Uterus (tissue), 4 donors: Measurements from ENCODE around the gene UBE2N. TPM values are rescaled to one million over a fixed set of nuclear protein-coding genes. Genes with fewer than 3 reads are reported as not detected.
"Not testable (repeated sequence)": the region's sequence is repeated elsewhere in the genome, so short reads cannot be mapped to it uniquely, and the experiment has no call there.

Experiments
- DNase-seq, 2 donors: peaks; one replicate each; pipeline ENCODE4 v3.0.0-alpha.2; 2019 to 2020
- H3K27ac ChIP-seq, 2 donors: fragments of 200-600 bp; sonication (generic); 1 replicate in 1 of 2; 2 replicates in 1 of 2; pipeline ENCODE4 v1.5.1; 2016 to 2018
- H3K27me3 ChIP-seq, 2 donors: fragments of 200-600 bp; sonication (generic); one replicate each; pipeline ENCODE4 v1.5.1; 2018 to 2019; ENCODE audit warnings: control low read depth in 1 of 2
- H3K36me3 ChIP-seq, 2 donors: fragments of 200-600 bp; sonication (generic); one replicate each; pipeline ENCODE4 v1.5.1; 2019; ENCODE audit warnings: control low read depth in 1 of 2
- H3K4me1 ChIP-seq, 2 donors: fragments of 200-600 bp; sonication (generic); one replicate each; pipeline ENCODE4 v1.5.1; 2018 to 2019; ENCODE audit warnings: control low read depth in 1 of 2
- H3K4me3 ChIP-seq, 2 donors: fragments of 200-600 bp; sonication (generic); 1 replicate in 1 of 2; 2 replicates in 1 of 2; pipeline ENCODE4 v1.5.1; 2018 to 2019; ENCODE audit warnings: mild to moderate bottlenecking in 1 of 2
- H3K9me3 ChIP-seq, 2 donors: fragments of 200-600 bp; sonication (generic); one replicate each; pipeline ENCODE4 v1.5.1; 2019; ENCODE audit warnings: control low read depth in 1 of 2
- POLR2A ChIP-seq, 2 donors: fragments of 450-650 bp; IDR thresholded peaks; one replicate each; pipeline ENCODE4 v1.6.1; 2016; ENCODE audit warnings: antibody characterized with exemption in 2 of 2, mild to moderate bottlenecking in 1 of 2, moderate library complexity in 1 of 2
- intact Hi-C: fragments of 100-400 bp; cut with DNase I; formaldehyde crosslinking; loops from one replicate; pipeline ENCODE4 v1.15.1; 2023; ENCODE audit warnings: low total_unique reads
- total RNA-seq, 4 donors: library from RNA; depleted of rRNA in 3 of 4; stranded (reverse); fragments of >200 nt in 3 of 4; gene quantifications; one replicate each; pipeline versions ENCODE4 v1.1.0 to v1.2.4, GENCODE V29; 2014 to 2023
- TF ChIP-seq, protein P1 (sequence below), 4 experiments: fragments of 200-600 bp in 2 of 4; fragments of 450-650 bp in 2 of 4; sonication (generic) in 2 of 4; IDR thresholded peaks; one replicate each; pipeline ENCODE4 v1.5.1; 2016 to 2019; ENCODE audit warnings: antibody characterized with exemption in 4 of 4, mild to moderate bottlenecking in 2 of 4, moderate library complexity in 1 of 4
- donor health status: DM: yes; HTN: yes; CAD: no.

UBE2N gene
- total RNA-seq, 4 donors from 2014 or later: 22.4 to 102 (median 31.4) TPM

DNA sequence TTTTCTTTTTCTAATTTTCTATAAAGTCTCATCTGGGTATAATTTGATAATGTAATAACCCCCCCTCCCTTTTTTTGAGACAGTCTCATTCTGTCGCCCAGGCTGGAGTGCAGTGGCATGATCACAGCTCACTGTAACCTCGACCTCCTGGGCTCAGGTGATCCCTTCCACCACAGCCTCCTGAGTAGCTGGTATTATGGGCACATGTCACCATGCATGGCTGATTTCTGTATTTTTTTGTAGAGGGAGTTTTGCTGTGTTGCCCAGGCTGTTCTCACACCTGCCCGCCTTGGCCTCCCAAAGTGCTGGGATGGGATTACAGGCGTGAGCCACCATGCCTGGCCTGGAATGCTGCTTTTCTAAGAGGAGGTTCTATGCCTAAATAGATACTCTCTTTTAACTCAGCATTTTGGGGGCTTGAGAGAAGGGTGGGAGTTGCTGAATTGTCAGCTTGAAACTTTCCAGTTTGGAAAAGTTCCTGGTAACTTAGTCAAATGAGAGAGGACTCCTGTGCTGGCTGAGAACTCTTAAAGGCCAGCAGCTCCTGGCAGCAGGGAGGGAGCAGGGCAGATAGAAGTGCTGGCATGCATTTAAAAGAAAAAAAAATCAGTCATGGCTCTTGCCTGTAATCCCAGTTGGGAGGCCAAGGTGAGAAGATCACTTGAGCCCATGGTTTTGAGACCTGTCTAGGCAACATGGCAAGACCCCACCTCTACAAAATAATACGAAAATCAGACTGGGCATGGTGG lies 51.0 kb downstream of the UBE2N start:
- H3K9me3 ChIP-seq: no peaks in the 10 kb centered on the region
- intact Hi-C loops: no loop called here
- H3K27ac ChIP-seq: no peak overlapping the region

DNA sequence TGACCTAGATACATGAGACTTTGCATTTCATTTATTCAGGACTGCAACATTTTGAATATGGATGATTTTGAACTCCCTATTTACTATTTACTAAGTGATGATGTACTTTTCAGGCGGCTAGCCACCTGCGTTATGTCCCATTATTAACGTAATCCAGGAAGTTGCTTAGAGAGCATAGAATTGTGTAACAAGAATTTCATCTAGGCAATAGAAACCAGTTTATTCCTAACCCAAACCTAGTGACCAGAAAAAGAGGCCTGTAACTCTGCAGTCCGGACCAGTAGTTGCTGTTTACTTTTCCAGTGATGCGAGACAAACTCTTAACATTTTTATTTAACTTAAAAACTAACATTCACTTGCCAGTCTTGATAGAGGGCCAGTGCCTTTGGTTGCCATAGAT lies 51.7 kb downstream of the UBE2N start:
- TF ChIP-seq, protein P1, sequence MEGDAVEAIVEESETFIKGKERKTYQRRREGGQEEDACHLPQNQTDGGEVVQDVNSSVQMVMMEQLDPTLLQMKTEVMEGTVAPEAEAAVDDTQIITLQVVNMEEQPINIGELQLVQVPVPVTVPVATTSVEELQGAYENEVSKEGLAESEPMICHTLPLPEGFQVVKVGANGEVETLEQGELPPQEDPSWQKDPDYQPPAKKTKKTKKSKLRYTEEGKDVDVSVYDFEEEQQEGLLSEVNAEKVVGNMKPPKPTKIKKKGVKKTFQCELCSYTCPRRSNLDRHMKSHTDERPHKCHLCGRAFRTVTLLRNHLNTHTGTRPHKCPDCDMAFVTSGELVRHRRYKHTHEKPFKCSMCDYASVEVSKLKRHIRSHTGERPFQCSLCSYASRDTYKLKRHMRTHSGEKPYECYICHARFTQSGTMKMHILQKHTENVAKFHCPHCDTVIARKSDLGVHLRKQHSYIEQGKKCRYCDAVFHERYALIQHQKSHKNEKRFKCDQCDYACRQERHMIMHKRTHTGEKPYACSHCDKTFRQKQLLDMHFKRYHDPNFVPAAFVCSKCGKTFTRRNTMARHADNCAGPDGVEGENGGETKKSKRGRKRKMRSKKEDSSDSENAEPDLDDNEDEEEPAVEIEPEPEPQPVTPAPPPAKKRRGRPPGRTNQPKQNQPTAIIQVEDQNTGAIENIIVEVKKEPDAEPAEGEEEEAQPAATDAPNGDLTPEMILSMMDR (IDR thresholded peaks at IDR 0.05): no peak
- TF ChIP-seq POLR2A (IDR thresholded peaks at IDR 0.05): no peak
- Histone ChIP-seq H3K4me3 (no peak overlapping the region), H3K27ac (no peak overlapping the region), H3K4me1 (no peaks in the 10 kb centered on the region), H3K9me3 (no peaks in the 10 kb centered on the region), H3K27me3 (no peaks in the 10 kb centered on the region), H3K36me3 (no peaks in the 10 kb centered on the region)
- no peak for DNase-seq
- intact Hi-C loops: no loop called here

More for the DNA sequence above, 51.0 kb downstream of the UBE2N start:
- DNase-seq: no peak
- TF ChIP-seq POLR2A (IDR thresholded peaks at IDR 0.05): no peak
- TF ChIP-seq, protein P1 (IDR thresholded peaks at IDR 0.05): no peak
- H3K27me3 ChIP-seq: no peaks in the 10 kb centered on the region
- no peak overlapping the region for H3K4me3 ChIP-seq
- no peaks in the 10 kb centered on the region for H3K4me1 ChIP-seq
- H3K36me3 ChIP-seq: no peaks in the 10 kb centered on the region

DNA sequence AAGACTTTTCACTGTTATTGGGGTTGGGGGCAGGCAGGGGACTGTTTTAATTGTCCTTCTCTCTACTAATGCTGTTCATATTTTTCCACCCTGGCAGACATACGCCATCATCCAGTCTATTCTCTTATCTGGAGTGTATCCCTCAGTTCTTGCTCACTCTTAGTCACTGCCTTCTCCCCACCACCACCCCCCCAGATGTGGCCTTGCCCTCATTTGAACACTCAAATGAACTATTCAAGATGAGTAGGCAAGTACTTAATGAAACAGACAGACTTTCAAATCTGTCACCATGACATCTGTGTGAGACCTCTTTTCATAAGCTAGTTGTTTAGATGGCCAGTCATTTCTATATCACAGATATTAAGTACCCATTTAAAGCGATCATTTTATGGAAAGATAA lies 54.0 kb downstream of the UBE2N start:
- Histone ChIP-seq H3K36me3 (no peaks in the 10 kb centered on the region), H3K9me3 (no peaks in the 10 kb centered on the region), H3K27ac (no peak overlapping the region), H3K4me3 (no peak overlapping the region), H3K27me3 (no peaks in the 10 kb centered on the region), H3K4me1 (no peaks in the 10 kb centered on the region)
- intact Hi-C loops: no loop called here
- no peak for TF ChIP-seq POLR2A (IDR thresholded peaks at IDR 0.05)
- TF ChIP-seq, protein P1 (IDR thresholded peaks at IDR 0.05): no peak
- DNase-seq: no peak

DNA sequence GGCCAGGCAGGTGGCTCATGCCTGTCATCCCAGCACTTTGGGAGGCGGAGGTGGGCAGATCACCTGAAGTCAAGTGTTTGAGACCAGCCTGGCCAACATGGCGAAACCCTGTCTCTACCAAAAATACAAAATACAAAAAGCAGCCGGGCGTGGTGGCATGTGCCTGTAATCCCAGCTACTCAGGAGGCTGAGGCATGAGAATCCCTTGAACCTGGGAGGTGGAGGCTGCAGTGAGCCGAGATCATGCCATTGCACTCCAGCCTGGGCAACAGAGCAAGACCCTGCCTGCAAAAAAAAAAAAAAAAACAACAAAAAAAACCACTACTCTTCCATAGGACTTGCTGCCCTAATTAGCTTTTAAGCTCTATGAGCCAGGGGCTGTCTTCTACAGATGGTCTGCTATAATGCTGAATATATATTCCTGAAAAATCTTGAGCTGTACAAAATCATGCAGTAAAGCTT lies 59.7 kb downstream of the UBE2N start:
- H3K9me3 ChIP-seq, DNase-seq, H3K4me1 ChIP-seq, intact Hi-C loops, H3K36me3 ChIP-seq, H3K27ac ChIP-seq, H3K27me3 ChIP-seq: not testable (repeated sequence)
- peak overlapping the region in 1 of 2 donors; percentile 97 for H3K4me3 ChIP-seq

DNA sequence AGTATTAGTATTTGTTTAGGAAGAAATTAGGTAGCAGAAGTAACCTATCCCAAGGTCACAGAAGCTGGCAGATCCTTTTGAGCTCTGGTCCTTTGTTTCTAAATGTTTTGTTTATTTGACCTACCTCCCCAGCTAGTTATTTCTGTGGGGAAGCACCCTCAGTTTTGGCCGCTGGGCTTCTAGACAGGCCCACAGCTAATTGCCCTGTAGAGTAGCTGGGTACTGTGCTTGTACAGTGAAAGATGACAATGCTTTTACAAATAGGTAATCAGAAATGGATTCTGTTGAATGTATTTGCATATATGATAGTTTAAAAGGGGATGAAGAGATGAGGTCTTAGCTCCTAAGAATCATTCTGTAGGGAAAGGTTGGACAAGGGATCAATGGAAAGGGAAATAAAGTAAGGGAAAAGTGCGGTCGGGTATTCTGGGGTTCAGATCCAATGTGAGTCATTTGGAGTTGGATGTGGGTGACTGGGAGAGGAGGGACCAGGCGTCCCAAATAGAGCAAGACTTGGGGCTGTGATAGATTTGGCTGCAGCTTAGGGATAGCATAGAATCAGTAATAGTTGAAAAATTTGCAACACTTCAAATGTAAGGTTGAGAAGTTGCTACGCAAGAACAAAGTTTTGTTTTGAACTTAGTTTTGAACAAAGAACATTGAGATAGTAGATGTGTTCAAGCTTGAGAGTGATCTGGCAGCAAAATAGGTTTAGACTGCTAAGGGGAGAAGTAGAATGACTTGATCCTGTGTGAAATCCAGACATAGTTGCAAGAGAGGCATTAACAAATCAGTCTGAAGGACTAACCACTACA lies 60.4 kb downstream of the UBE2N start:
- H3K27me3 ChIP-seq: no peaks in the 10 kb centered on the region
- no peaks in the 10 kb centered on the region for H3K9me3 ChIP-seq
- H3K4me3 ChIP-seq: peak overlapping the region in 1 of 2 donors; percentile 97
- H3K27ac ChIP-seq: peak overlapping the region; percentile 94 to 98
- TF ChIP-seq, protein P1 (IDR thresholded peaks at IDR 0.05): no peak
- no peak for TF ChIP-seq POLR2A (IDR thresholded peaks at IDR 0.05)
- no peak for DNase-seq
- intact Hi-C loops: no loop called here
- peaks cover 0 to 8% of the 10 kb centered on the region in 2 donors for H3K4me1 ChIP-seq
- no peaks in the 10 kb centered on the region for H3K36me3 ChIP-seq
